Endothelial cell of umbilical vein (primary cell): ENCODE measurements around the gene LMF1. TPM values are rescaled to one million over a fixed set of nuclear protein-coding genes. Genes with fewer than 3 reads are reported as not detected.

Experiments
- BruUV-seq: library from RNA; stranded (reverse); fragments of 400-500 nt; replicated peaks from 2 replicates; lab custom pipeline; 2021; lab: Mats Ljungman, UMichigan
- CTCF ChIA-PET: fragments of 300-600, 350-600 bp; sonication (Branson Sonifier 250); formaldehyde crosslinking; loops from one replicate; lab custom pipeline; 2021; ENCODE audit warnings: antibody characterized with exemption, inconsistent platforms; lab: Charles Lee
- POLR2A ChIA-PET: fragments of 300-600, 350-600 bp; sonication (Branson Sonifier 250); formaldehyde crosslinking; loops from one replicate; lab custom pipeline; 2021; ENCODE audit warnings: antibody characterized with exemption, inconsistent platforms; lab: Charles Lee
- DNase-seq: peaks from one replicate; pipeline ENCODE4 v3.0.0-alpha.2; 2011; ENCODE audit warnings: low read depth, low spot score
- FAIRE-seq: peaks from 2 replicates; lab custom pipeline; 2011; peaks lifted over from hg19 to GRCh38; lab: Jason Lieb, UNC
- H2AFZ ChIP-seq: 2 replicates; pipeline ENCODE4 v1.6.0; 2012; ENCODE audit warnings: low read depth, low read length, control low read depth, inconsistent platforms
- H3K27ac ChIP-seq: 2 replicates; pipeline ENCODE4 v1.5.1; 2011; ENCODE audit warnings: low read depth, mild to moderate bottlenecking, control low read depth, low read length, moderate library complexity; ENCODE audit not compliant: insufficient read depth
- H3K27me3 ChIP-seq, 2 experiments: 2 replicates each; pipeline versions ENCODE4 v1.6.0 to v1.6.1; 2011; ENCODE audit warnings: low read length in 2 of 2, mixed read lengths in 1 of 2; ENCODE audit not compliant: control insufficient read depth in 2 of 2, insufficient read depth in 2 of 2
- H3K36me3 ChIP-seq, 2 experiments: 2 replicates in 1 of 2; 3 replicates in 1 of 2; pipeline ENCODE4 v1.5.1; 2011; ENCODE audit warnings: low read length in 2 of 2, mild to moderate bottlenecking in 1 of 2, moderate library complexity in 1 of 2; ENCODE audit not compliant: control insufficient read depth in 2 of 2, insufficient read depth in 2 of 2; ENCODE audit errors: extremely low read depth in 1 of 2
- H3K4me1 ChIP-seq: 3 replicates; pipeline ENCODE4 v1.5.1; 2011; ENCODE audit warnings: mild to moderate bottlenecking, low read length; ENCODE audit not compliant: control insufficient read depth, insufficient read depth; ENCODE audit errors: extremely low read depth
- H3K4me2 ChIP-seq: 2 replicates; pipeline ENCODE4 v1.6.1; 2011; ENCODE audit warnings: low read length, control low read depth, mixed read lengths; ENCODE audit not compliant: insufficient read depth
- H3K4me3 ChIP-seq, 3 experiments: fragments of 200-600 bp in 1 of 3; sonication (generic), shearing (Covaris generic) in 1 of 3; replicated peaks in 1 of 3; 2 replicates each; pipeline ENCODE4 v1.5.1; 2011 to 2016; ENCODE audit warnings: control low read depth in 3 of 3, low read length in 3 of 3, mild to moderate bottlenecking in 2 of 3, inconsistent platforms in 1 of 3, low read depth in 1 of 3, moderate library complexity in 1 of 3; ENCODE audit not compliant: insufficient read depth in 1 of 3
- H3K79me2 ChIP-seq: 2 replicates; pipeline ENCODE4 v1.6.0; 2012; ENCODE audit warnings: low read length, inconsistent platforms; ENCODE audit not compliant: control insufficient read depth, insufficient read depth
- H3K9ac ChIP-seq: replicated peaks from 2 replicates; pipeline ENCODE3; 2011; ENCODE audit warnings: low read length, control low read depth; ENCODE audit not compliant: insufficient read depth; ENCODE audit errors: extremely low read depth
- H3K9me1 ChIP-seq: replicated peaks from 3 replicates; pipeline ENCODE4 v1.6.0; 2011; ENCODE audit warnings: mild to moderate bottlenecking, low read length; ENCODE audit not compliant: control insufficient read depth, insufficient read depth; ENCODE audit errors: extremely low read depth
- H3K9me3 ChIP-seq: replicated peaks from 2 replicates; pipeline ENCODE4 v1.5.1; 2012; ENCODE audit warnings: low read length, inconsistent platforms; ENCODE audit not compliant: control insufficient read depth, insufficient read depth
- H4K20me1 ChIP-seq: replicated peaks from 2 replicates; pipeline ENCODE3; 2011; ENCODE audit warnings: mild to moderate bottlenecking, low read length; ENCODE audit not compliant: control insufficient read depth, insufficient read depth; ENCODE audit errors: extremely low read depth
- EZH2 ChIP-seq: IDR thresholded peaks from 2 replicates; pipeline ENCODE4 v1.6.1; 2012; ENCODE audit warnings: borderline replicate concordance, low read depth, mild to moderate bottlenecking, moderate library complexity, low read length, inconsistent platforms; ENCODE audit not compliant: severe bottlenecking
- FOS ChIP-seq: IDR thresholded peaks from 2 replicates; pipeline ENCODE4 v1.6.1; 2011; ENCODE audit warnings: mild to moderate bottlenecking, low read length, moderate library complexity, borderline replicate concordance; ENCODE audit not compliant: insufficient read depth
- JUN ChIP-seq: IDR thresholded peaks from 2 replicates; pipeline ENCODE4 v1.6.1; 2011; ENCODE audit warnings: borderline replicate concordance, low read depth; ENCODE audit not compliant: insufficient read length, insufficient read depth
- POLR2A ChIP-seq: IDR thresholded peaks from 2 replicates; pipeline ENCODE4 v1.6.1; 2012; ENCODE audit warnings: low read depth, mild to moderate bottlenecking, control low read depth, low read length
- POLR2AphosphoS5 ChIP-seq: IDR thresholded peaks from 2 replicates; pipeline ENCODE4 v1.6.1; 2012; ENCODE audit warnings: low read depth, mild to moderate bottlenecking, control low read depth, low read length, moderate library complexity; ENCODE audit not compliant: insufficient read depth
- dilution Hi-C: fragments of 300-500 bp; cut with MboI; formaldehyde crosslinking; loops from one replicate; pipeline ENCODE4 v1.15.0; 2019; ENCODE audit warnings: low sequenced_read_pairs; ENCODE audit not compliant: extremely low pct_ligation_motif_present
- intact Hi-C: fragments of 100-400 bp; cut with micrococcal nuclease; formaldehyde crosslinking; loops from one replicate; pipeline ENCODE4 v1.10.0; 2022
- polyA plus RNA-seq, 4 experiments: library from polyadenylated mRNA; depleted of rRNA in 3 of 4; stranded (reverse) in 3 of 4; unstranded in 1 of 4; fragments of >200 nt; gene quantifications; 2 replicates each; pipeline versions ENCODE4 v1.2.1 to v1.2.3, GENCODE V29; 2011 to 2012; ENCODE audit warnings: missing spikeins in 1 of 4
- total RNA-seq: library from RNA; stranded (reverse); gene quantifications from 2 replicates; pipeline ENCODE4 v1.2.3, GENCODE V29; 2021
- TF ChIP-seq, protein P1 (sequence below): IDR thresholded peaks from 2 replicates; pipeline ENCODE4 v1.6.1; 2011; ENCODE audit not compliant: insufficient read depth, insufficient read length
- TF ChIP-seq, protein P2 (sequence below), 2 donors: IDR thresholded peaks; 1 replicate in 1 of 2; 2 replicates in 1 of 2; pipeline ENCODE4 v1.5.1; 2011; ENCODE audit warnings: low read length in 2 of 2, mild to moderate bottlenecking in 2 of 2, moderate library complexity in 2 of 2, control low read depth in 1 of 2, inconsistent platforms in 1 of 2, low read depth in 1 of 2; ENCODE audit not compliant: insufficient read depth in 1 of 2; ENCODE audit errors: extremely low read depth in 1 of 2

LMF1 gene
- total and polyA plus RNA-seq, 2 donors (not counting 3 experiments of a cell fraction or from before 2014, with no cell fraction given), result 17.8 TPM

DNA sequence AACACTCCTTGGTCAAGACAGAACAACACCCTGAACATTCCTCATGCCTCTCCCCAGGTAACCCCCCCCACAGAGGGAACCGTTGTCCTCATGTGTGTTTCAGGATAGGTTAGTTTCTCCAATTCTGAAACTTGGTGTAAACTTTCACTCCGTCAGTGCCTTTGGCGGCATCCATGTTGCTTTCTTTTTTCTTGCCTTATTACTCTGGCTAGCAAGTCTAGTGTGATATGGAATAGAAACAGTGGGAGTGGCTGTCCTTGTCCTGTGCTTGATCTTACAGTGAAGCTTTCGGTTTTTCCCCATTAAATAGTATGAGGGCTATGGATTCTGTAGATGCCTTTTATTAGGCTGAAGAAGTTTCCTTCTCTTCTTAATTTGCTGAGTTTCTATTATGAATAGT is 134.6 kb downstream of the LMF1 start:
- no peak overlapping the region for H3K27ac ChIP-seq
- H3K4me2 ChIP-seq, result no peak overlapping the region
- no peaks in the 10 kb centered on the region for H3K79me2 ChIP-seq
- no peak overlapping the region for H3K9ac ChIP-seq
- ChIA-PET CTCF (no interaction called here), POLR2A (no interaction called here)
- H2AFZ ChIP-seq, result no peak overlapping the region
- no peaks in the 10 kb centered on the region for H3K9me3 ChIP-seq
- intact Hi-C loops, result no loop called here
- H3K27me3 ChIP-seq, result no peaks in the 10 kb centered on the region
- no peaks in the 10 kb centered on the region for H3K9me1 ChIP-seq
- FAIRE-seq, result no peak
- no TSS peak for BruUV-seq
- no peak overlapping the region for H3K4me3 ChIP-seq
- dilution Hi-C loops, result no loop called here
- no peaks in the 10 kb centered on the region for H3K36me3 ChIP-seq
- TF ChIP-seq FOS, result no peak
- no peak for TF ChIP-seq EZH2
- TF ChIP-seq, protein P1, sequence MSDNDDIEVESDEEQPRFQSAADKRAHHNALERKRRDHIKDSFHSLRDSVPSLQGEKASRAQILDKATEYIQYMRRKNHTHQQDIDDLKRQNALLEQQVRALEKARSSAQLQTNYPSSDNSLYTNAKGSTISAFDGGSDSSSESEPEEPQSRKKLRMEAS, result no peak
- no peak for TF ChIP-seq POLR2AphosphoS5
- no peak for TF ChIP-seq POLR2A
- TF ChIP-seq, protein P2, sequence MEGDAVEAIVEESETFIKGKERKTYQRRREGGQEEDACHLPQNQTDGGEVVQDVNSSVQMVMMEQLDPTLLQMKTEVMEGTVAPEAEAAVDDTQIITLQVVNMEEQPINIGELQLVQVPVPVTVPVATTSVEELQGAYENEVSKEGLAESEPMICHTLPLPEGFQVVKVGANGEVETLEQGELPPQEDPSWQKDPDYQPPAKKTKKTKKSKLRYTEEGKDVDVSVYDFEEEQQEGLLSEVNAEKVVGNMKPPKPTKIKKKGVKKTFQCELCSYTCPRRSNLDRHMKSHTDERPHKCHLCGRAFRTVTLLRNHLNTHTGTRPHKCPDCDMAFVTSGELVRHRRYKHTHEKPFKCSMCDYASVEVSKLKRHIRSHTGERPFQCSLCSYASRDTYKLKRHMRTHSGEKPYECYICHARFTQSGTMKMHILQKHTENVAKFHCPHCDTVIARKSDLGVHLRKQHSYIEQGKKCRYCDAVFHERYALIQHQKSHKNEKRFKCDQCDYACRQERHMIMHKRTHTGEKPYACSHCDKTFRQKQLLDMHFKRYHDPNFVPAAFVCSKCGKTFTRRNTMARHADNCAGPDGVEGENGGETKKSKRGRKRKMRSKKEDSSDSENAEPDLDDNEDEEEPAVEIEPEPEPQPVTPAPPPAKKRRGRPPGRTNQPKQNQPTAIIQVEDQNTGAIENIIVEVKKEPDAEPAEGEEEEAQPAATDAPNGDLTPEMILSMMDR (IDR thresholded peaks at IDR 0.05; ENCODE audit: extremely low read depth in 1 of 2, insufficient read depth in 1 of 2, low read depth in 1 of 2, low read length in 2 of 2), result no peak
- TF ChIP-seq JUN, result no peak
- DNase-seq, result no peak
- H3K4me1 ChIP-seq, result no peaks in the 10 kb centered on the region
- H4K20me1 ChIP-seq, result no peaks in the 10 kb centered on the region
